A549 treated with AZD2906 at 1 μM for 4 hours (cell line): ENCODE measurements around the gene LCE1D. TPM values are rescaled to one million over a fixed set of nuclear protein-coding genes. Genes with fewer than 3 reads are reported as not detected.

Source experiments
- total RNA-seq: library from RNA; stranded (reverse); fragments of 200-300 nt; extraction: Qiagen RNA extraction; gene quantifications from 5 replicates; pipeline ENCODE4 v1.2.3, GENCODE V29; 2022

LCE1D gene
- not detected in 5 replicates for total RNA-seq

GRCh38 chr1:152796421-152796820 lies at the start of gene LCE1D:
Gene LCE1D (plus strand): TSS chr1:152796721. CDS start chr1:152797795, 1,074 bp downstream.

GRCh38 chr1:152757747-152758146 lies 38.8 kb upstream of the LCE1D start, which contains the start of gene KPRP:
Gene KPRP (plus strand): TSS chr1:152758025. CDS start chr1:152759589, 1,564 bp downstream.

GRCh38 chr1:152774875-152775274 lies 21.6 kb upstream of the LCE1D start, which contains the start of gene LCE1F:
Gene LCE1F (plus strand): TSS chr1:152775140. CDS start chr1:152776372, 1,232 bp downstream.

GRCh38 chr1:152786077-152786476 lies 10.4 kb upstream of the LCE1D start, which contains the start of gene LCE1E:
Gene LCE1E (plus strand): TSS chr1:152786257. CDS start chr1:152787300, 1,043 bp downstream.

GRCh38 chr1:152806576-152806975 lies 10.1 kb downstream of the LCE1D start, which contains the start of gene LCE1C:
Gene LCE1C (minus strand): TSS chr1:152806651. CDS start chr1:152805478, 1,173 bp downstream.

DNA sequence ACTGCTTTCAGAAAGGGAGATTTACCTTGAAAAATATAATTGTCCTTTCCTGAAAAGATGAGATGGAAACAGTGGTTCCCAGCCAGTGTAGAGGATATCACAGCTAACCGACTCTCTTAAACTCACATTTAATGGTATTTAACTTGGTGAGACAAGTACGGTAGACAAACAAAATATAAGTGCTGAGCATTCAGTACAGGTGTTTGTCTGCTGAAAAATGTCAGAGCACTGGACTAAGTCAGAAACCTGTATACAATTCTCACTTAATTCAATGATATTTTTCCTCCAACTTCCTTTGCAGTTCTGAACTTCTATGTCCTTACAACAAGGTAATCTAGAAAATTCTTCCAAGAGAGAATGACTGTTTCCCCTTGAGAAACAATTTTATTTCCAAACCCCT lies 15.2 kb downstream of the LCE1D start, which contains the start of gene LCE1B:
LCE1B (plus strand) TSS at position 301 of the 400 bp plus-strand sequence. CDS start 476 bp downstream, outside the sequence.

DNA sequence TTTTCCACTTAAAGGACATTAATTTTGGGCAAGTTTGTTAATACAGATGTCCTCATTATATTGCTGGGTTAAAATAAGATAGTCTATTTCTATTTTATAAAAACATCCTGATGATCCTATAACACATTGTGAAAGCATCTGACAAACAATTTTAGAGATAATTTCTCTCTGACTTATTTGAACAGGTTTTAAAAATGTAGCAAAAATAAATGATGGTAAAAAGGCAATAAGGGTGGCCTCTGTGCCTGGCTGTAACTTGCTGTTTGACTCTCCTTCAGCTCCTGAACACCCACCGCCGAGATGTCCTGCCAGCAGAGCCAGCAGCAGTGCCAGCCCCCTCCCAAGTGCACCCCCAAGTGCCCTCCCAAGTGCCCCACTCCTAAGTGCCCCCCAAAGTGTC lies 30.7 kb downstream of the LCE1D start, which contains the start of gene LCE1A:
LCE1A (plus strand) TSS at position 301 of the 400 bp plus-strand sequence; CDS start at position 301, 0 bp downstream.

GRCh38 chr1:152842556-152842955 lies 46.0 kb downstream of the LCE1D start, which contains the start of gene LCE6A:
Gene LCE6A (plus strand): TSS chr1:152842856. CDS start chr1:152843521, 665 bp downstream.

Other genes with a start within 250 kb of the LCE1D start
- gene LCE3E, start 229.9 kb upstream of the LCE1D start, total RNA-seq = 0.12 to 0.24 TPM (median 0.20 TPM) in 4 of 5 replicates, not detected in the other
- gene LCE3D, start 216.2 kb upstream of the LCE1D start, total RNA-seq = 2.8 to 4.4 TPM (median 3.1 TPM) in 5 replicates
- gene LCE3C, start 196.5 kb upstream of the LCE1D start, total RNA-seq = not detected in 5 replicates
- not detected in 5 replicates for gene LCE3B, start 182.9 kb upstream of the LCE1D start, total RNA-seq
- gene LCE3A, start 173.6 kb upstream of the LCE1D start, total RNA-seq = not detected in 5 replicates
- gene LCE2D, start 133.3 kb upstream of the LCE1D start, total RNA-seq = not detected in 5 replicates
- not detected in 5 replicates for gene LCE2C, start 121.4 kb upstream of the LCE1D start, total RNA-seq
- not detected in 5 replicates for gene LCE2B, start 110.6 kb upstream of the LCE1D start, total RNA-seq
- gene LCE2A, start 98.4 kb upstream of the LCE1D start, total RNA-seq = not detected in 5 replicates
- gene LCE4A, start 88.6 kb upstream of the LCE1D start, total RNA-seq = not detected in 5 replicates
- gene KPRP, start 38.7 kb upstream of the LCE1D start, total RNA-seq = not detected in 5 replicates
- gene LCE1F, start 21.6 kb upstream of the LCE1D start, total RNA-seq = not detected in 5 replicates
- gene LCE1E, start 10.5 kb upstream of the LCE1D start, total RNA-seq = 0.32 TPM in 1 of 5 replicates, not detected in the others
- gene LCE1C, start 9.9 kb downstream of the LCE1D start, total RNA-seq = 0.22 TPM in 1 of 5 replicates, not detected in the others
- 0.06 to 0.10 TPM (median 0.08 TPM) in 3 of 5 replicates, not detected in the others for gene LCE1B, start 15.2 kb downstream of the LCE1D start, total RNA-seq
- not detected in 5 replicates for gene LCE1A, start 30.8 kb downstream of the LCE1D start, total RNA-seq
- gene LCE6A, start 46.1 kb downstream of the LCE1D start, total RNA-seq = not detected in 5 replicates
- gene LCE7A, start 63.3 kb downstream of the LCE1D start, total RNA-seq = not detected in 5 replicates
- gene SMCP, start 81.6 kb downstream of the LCE1D start, total RNA-seq = not detected in 5 replicates
- gene IVL, start 111.8 kb downstream of the LCE1D start, total RNA-seq = 0.06 to 0.18 TPM (median 0.11 TPM) in 4 of 5 replicates, not detected in the other
- gene SPRR5, start 150.5 kb downstream of the LCE1D start, total RNA-seq = not detected in 5 replicates
- not detected in 5 replicates for gene SPRR4, start 173.9 kb downstream of the LCE1D start, total RNA-seq
- gene SPRR1A, start 187.4 kb downstream of the LCE1D start, total RNA-seq = not detected in 5 replicates
- gene SPRR3, start 205.0 kb downstream of the LCE1D start, total RNA-seq = not detected in 5 replicates
- not detected in 5 replicates for gene SPRR1B, start 234.5 kb downstream of the LCE1D start, total RNA-seq
- not detected in 5 replicates for gene SPRR2D, start 244.4 kb downstream of the LCE1D start, total RNA-seq